Myocyte (in vitro differentiated cells): Measurements from ENCODE around the gene AGBL1. TPM values are rescaled to one million over a fixed set of nuclear protein-coding genes. Genes with fewer than 3 reads are reported as not detected.

Source experiments
- DNase-seq: peaks from one replicate; pipeline ENCODE4 v3.0.0-alpha.2; 2012; ENCODE audit warnings: low read depth
- total RNA-seq: library from RNA; depleted of rRNA; stranded (reverse); fragments of >200 nt; gene quantifications from 2 replicates; pipeline ENCODE4 v1.2.3, GENCODE V29; 2014

The AGBL1 gene
- total RNA-seq, 1 donor from 2014 or later = 3.3 TPM

- DNase-seq = no peak
These were observed 492.7 kb downstream of the AGBL1 start for GRCh38 chr15:86572368-86572841.

GRCh38 chr15:86573476-86573875 is 493.8 kb downstream of the AGBL1 start:
- no peak for DNase-seq

- DNase-seq = no peak
These were observed 508.7 kb downstream of the AGBL1 start for GRCh38 chr15:86588413-86588812.

DNA sequence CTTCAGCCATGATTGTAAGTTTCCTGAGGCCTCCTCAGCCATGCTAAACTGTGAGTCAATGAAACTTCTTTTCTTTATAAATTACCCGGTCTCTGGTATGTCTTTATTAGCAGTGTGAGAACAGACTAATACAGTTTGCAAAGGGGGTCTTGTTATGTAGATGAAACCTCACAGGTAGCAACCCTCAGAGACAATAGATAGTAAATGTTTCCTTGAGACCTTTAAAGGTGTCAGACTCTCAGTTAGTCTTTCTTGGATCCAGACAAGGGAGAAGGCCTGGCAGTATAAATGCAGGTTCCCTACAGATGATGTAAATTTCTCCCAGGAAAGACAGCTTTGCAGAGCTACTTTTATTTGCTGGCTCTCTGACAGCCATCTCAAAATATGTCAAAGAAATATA is 510.8 kb downstream of the AGBL1 start:
- DNase-seq = no peak

DNA sequence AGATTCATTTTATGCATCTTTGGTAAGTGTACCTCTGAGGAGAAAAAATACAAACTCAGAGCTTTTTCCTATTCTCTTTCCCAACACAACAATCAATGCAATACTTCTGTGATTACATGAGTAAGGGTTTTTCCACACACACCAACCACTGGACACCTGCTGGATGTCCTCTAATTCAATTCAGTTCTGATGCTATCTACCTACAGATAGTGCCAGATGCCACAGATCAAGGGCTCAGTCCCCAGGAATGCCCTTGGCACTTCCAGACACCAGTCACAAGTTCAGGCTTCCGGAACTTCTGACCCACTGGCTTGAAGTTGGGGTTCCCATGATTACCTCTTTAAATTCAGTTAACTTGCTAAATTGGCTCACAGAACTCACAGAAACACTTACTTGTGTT is 511.5 kb downstream of the AGBL1 start:
- DNase-seq = no peak

GRCh38 chr15:86591994-86592735 is 512.5 kb downstream of the AGBL1 start:
- peak; percentile 20 for DNase-seq

GRCh38 chr15:86595741-86596140 is 516.1 kb downstream of the AGBL1 start:
- DNase-seq = no peak

- no peak for DNase-seq
These were observed 523.8 kb downstream of the AGBL1 start for GRCh38 chr15:86603466-86603865.

GRCh38 chr15:86608461-86609205 is 529.0 kb downstream of the AGBL1 start:
- peak; percentile 92 for DNase-seq

DNA sequence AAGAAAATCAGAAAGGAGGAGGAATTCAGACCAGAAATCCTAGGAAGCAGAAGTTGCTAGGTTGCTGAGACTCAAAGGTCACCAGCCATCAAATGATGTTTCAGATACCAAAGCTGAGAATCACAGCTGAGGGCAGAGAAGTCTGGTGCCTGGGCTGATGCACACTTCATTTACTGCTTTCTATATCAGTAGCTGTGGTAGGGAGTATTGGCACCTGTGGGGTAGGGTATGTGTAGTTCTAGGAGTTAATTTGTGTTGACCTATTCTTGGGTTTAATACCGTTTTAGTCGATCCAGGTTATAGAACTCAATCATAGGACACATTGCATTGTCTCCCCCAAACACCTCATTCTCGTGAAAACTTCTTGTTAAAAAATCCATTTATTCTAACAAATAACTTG is 529.6 kb downstream of the AGBL1 start:
- DNase-seq = no peak

GRCh38 chr15:86610038-86610437 is 530.4 kb downstream of the AGBL1 start:
- DNase-seq = no peak

GRCh38 chr15:86611417-86612040 is 531.9 kb downstream of the AGBL1 start:
- peak; percentile 85 for DNase-seq

GRCh38 chr15:86615411-86615810 is 535.7 kb downstream of the AGBL1 start:
- no peak for DNase-seq

GRCh38 chr15:86615816-86616215 is 536.1 kb downstream of the AGBL1 start:
- DNase-seq = no peak

DNA sequence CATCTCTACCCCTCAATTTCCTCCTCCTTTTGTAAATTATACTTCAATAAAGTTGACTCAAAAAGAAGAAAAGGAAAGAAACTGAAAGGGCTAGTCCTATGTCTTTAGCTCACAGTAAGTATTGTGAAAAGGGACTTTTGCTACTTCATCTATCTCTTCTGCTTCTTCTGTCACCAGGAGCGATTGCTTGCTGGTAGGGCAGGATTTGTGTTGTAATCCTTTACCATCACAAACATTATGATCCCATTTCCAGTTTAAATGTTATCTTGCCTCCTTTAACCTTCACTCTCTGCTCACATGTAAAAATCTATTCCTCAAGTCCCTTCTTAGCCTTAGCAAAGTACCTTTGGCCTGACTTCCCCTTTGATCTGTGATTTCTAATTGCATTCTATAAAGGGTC is 537.1 kb downstream of the AGBL1 start:
- no peak for DNase-seq

DNA sequence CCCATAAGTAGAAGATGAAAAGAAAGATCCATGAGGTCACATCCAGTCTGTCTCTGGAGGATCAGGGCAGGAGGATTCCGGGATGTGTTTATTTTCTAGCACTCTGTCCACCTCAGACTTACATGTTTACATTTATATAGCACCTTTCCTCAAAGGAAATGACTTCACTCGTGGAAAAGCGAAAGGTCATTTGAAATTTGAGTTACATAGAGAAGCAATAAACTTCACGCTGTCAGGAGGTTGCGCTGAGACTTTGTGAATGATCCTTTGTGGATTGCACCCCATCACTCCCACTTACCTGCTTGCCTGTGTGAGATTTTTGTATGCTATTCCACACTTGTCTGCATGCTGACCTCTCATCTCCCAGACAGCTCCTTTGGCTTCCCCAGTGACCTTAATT is 540.5 kb downstream of the AGBL1 start:
- DNase-seq = no peak

GRCh38 chr15:86620641-86621349 is 541.1 kb downstream of the AGBL1 start:
- peak; percentile 7 for DNase-seq

DNA sequence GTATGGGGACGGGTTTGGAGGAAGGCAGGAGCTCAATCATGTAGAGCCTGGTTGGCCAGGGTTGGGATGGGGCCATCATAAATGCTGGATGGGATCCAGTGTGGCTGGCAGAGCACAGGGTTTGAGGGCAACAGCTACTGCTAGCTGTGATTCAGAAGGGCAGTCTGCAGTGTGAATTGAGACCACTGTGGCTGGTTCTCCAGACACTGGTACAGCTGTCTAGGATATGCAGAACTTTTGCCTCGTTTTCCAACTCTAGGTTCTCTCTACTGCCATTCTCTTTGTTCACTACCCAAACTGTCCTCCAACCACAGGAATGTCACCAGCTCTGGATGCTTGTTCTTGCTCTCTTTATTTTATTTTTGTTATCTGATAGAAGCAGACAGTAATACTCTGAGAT is 543.6 kb downstream of the AGBL1 start:
- peak; percentile 66 for DNase-seq

- DNase-seq = peak; percentile 99
These were observed 544.8 kb downstream of the AGBL1 start for GRCh38 chr15:86624261-86625036.
